GM20000 (cell line): ENCODE results near the gene WTAP.

ENCODE experiments used
- DNase-seq: peaks from one replicate; pipeline ENCODE4 v3.0.0; 2012; ENCODE audit warnings: low spot score
- TF ChIP-seq, protein P1 (sequence below): IDR thresholded peaks from 2 replicates; pipeline ENCODE4 v1.5.1; 2012; ENCODE audit warnings: mild to moderate bottlenecking, control low read depth; ENCODE audit errors: extremely low read depth, missing control alignments

The WTAP gene

GRCh38 chr6:159726918-159727716 is at the start of gene WTAP:
TSS of gene WTAP (plus strand) at chr6:159727506. CDS start at chr6:159736266, 8,760 bp downstream.
- TF ChIP-seq, protein P1, sequence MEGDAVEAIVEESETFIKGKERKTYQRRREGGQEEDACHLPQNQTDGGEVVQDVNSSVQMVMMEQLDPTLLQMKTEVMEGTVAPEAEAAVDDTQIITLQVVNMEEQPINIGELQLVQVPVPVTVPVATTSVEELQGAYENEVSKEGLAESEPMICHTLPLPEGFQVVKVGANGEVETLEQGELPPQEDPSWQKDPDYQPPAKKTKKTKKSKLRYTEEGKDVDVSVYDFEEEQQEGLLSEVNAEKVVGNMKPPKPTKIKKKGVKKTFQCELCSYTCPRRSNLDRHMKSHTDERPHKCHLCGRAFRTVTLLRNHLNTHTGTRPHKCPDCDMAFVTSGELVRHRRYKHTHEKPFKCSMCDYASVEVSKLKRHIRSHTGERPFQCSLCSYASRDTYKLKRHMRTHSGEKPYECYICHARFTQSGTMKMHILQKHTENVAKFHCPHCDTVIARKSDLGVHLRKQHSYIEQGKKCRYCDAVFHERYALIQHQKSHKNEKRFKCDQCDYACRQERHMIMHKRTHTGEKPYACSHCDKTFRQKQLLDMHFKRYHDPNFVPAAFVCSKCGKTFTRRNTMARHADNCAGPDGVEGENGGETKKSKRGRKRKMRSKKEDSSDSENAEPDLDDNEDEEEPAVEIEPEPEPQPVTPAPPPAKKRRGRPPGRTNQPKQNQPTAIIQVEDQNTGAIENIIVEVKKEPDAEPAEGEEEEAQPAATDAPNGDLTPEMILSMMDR, result no peak
- DNase-seq, result peak; percentile 95

DNA sequence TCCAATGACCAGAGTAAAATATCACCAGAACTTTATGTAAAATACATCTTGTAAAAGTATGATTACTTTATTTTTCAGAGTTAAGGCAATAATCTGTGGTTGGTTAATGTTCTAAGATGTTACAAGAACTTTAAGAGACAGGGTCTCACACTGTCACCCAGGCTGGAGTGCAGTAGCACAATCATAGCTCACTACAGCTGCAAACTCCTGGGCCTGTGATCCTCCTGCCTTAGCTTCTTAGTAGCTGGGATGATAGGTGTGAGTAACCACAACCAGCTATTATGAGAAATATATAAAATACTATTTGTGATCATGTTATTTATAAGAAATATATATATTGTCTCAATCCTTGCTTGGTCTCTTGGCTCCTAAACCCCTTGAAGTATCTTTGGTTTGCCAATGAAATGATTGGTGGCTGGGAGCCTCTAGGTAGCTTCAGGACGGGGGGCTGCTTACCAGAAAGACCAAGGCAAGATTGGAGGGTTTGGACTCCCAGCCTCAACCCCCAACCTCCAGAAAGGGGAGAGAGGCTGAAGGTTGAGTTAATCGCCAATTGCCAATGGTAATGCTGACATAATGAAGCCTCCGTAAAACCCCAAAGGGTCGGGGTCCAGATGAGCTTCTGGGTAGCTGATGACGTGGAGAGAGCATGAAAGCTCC is 49.7 kb upstream of the WTAP start:
- DNase-seq, result no peak
- TF ChIP-seq, protein P1, result no peak

- DNase-seq, result no peak
- TF ChIP-seq, protein P1, result no peak
These were observed 48.7 kb upstream of the WTAP start for GRCh38 chr6:159678574-159678973.

- TF ChIP-seq, protein P1, result no peak
- DNase-seq, result no peak
These were observed 47.9 kb upstream of the WTAP start for GRCh38 chr6:159679091-159680077.

- TF ChIP-seq, protein P1, result no peak
- DNase-seq, result no peak
These were observed 47.2 kb upstream of the WTAP start for GRCh38 chr6:159680104-159680503.

GRCh38 chr6:159681191-159681880 is 46.0 kb upstream of the WTAP start:
- TF ChIP-seq, protein P1, result no peak
- no peak for DNase-seq
